Measurements from ENCODE around the gene GLRX5.

GRCh38 chr14:95555053-95555452 lies 20.2 kb downstream of the GLRX5 start:
- TF ChIP-seq, protein P1, sequence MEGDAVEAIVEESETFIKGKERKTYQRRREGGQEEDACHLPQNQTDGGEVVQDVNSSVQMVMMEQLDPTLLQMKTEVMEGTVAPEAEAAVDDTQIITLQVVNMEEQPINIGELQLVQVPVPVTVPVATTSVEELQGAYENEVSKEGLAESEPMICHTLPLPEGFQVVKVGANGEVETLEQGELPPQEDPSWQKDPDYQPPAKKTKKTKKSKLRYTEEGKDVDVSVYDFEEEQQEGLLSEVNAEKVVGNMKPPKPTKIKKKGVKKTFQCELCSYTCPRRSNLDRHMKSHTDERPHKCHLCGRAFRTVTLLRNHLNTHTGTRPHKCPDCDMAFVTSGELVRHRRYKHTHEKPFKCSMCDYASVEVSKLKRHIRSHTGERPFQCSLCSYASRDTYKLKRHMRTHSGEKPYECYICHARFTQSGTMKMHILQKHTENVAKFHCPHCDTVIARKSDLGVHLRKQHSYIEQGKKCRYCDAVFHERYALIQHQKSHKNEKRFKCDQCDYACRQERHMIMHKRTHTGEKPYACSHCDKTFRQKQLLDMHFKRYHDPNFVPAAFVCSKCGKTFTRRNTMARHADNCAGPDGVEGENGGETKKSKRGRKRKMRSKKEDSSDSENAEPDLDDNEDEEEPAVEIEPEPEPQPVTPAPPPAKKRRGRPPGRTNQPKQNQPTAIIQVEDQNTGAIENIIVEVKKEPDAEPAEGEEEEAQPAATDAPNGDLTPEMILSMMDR (IDR thresholded peaks at IDR 0.05): no peak
- no peak for TF ChIP-seq POLR2A (IDR thresholded peaks at IDR 0.05)

Data from uterus (tissue), 2 donors.